Hepatocyte (in vitro differentiated cells): ENCODE results near the gene PGAM4.

ENCODE experiments used
- EZH2 ChIP-seq: fragments of 200-600 bp; sonication (generic); IDR thresholded peaks from 2 replicates; pipeline ENCODE4 v1.6.1; 2016; ENCODE audit warnings: antibody characterized with exemption, mild to moderate bottlenecking, borderline replicate concordance
- EZH2phosphoT487 ChIP-seq: fragments of 200-600 bp; sonication (generic); IDR thresholded peaks from one replicate; pipeline ENCODE4 v1.6.1; 2018; ENCODE audit warnings: antibody characterized with exemption, mild to moderate bottlenecking, low read depth, moderate library complexity; ENCODE audit not compliant: unreplicated experiment, severe bottlenecking
- TF ChIP-seq, protein P1 (sequence below): fragments of 200-600 bp; sonication (generic); IDR thresholded peaks from 2 replicates; pipeline ENCODE4 v1.5.1; 2016; ENCODE audit warnings: antibody characterized with exemption, mild to moderate bottlenecking; ENCODE audit not compliant: poor library complexity

DNA sequence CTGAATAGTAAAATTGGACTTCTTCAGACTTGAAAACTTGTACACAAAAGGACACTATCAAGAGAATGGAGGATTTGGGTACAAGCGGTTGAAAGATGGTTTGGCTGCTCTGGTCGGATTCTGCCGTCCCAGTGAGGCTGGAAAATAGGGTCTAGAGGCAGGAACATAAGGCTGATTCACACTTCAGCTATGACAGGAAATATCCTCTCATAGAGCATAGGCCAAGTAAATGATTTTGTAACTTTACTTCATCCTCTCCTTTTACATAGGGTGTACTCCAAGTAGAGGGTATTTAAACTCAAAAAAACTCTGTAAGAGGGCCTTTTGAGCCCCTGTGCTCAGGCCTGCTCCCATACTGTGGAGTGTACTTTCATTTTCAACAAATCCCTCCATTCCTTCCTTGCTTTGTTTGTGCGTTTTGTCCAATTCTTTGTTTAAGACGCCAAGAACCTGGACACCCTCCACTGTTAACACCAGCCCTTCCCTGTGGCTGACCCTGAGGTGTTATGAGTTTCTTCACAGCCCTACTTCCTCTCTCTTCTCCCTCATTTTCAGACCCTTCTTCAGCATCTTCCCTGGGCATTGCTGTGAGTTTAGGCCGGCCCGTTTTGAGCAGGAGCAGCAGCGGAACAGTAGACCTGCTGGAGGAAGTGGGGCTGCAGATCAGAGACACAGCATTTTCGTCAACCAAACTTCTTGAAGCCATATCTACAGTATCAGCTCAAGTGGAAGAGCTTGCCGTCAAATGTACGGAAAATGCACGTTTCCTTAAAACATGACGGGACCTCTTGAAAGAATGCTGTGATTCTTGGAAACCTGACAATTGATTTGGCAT is 7.2 kb downstream of the PGAM4 start:
- TF ChIP-seq, protein P1, sequence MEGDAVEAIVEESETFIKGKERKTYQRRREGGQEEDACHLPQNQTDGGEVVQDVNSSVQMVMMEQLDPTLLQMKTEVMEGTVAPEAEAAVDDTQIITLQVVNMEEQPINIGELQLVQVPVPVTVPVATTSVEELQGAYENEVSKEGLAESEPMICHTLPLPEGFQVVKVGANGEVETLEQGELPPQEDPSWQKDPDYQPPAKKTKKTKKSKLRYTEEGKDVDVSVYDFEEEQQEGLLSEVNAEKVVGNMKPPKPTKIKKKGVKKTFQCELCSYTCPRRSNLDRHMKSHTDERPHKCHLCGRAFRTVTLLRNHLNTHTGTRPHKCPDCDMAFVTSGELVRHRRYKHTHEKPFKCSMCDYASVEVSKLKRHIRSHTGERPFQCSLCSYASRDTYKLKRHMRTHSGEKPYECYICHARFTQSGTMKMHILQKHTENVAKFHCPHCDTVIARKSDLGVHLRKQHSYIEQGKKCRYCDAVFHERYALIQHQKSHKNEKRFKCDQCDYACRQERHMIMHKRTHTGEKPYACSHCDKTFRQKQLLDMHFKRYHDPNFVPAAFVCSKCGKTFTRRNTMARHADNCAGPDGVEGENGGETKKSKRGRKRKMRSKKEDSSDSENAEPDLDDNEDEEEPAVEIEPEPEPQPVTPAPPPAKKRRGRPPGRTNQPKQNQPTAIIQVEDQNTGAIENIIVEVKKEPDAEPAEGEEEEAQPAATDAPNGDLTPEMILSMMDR = no peak
- TF ChIP-seq EZH2phosphoT487 (no peak), EZH2 (no peak)
